Measurements from ENCODE around the gene SPATA3.
"Not testable (repeated sequence)": the region's sequence is repeated elsewhere in the genome, so short reads cannot be mapped to it uniquely, and the experiment has no call there.

Gene SPATA3

GRCh38 chr2:230998882-230999281, 3.0 kb downstream of the SPATA3 start:
- DNase-seq: no peak

DNA sequence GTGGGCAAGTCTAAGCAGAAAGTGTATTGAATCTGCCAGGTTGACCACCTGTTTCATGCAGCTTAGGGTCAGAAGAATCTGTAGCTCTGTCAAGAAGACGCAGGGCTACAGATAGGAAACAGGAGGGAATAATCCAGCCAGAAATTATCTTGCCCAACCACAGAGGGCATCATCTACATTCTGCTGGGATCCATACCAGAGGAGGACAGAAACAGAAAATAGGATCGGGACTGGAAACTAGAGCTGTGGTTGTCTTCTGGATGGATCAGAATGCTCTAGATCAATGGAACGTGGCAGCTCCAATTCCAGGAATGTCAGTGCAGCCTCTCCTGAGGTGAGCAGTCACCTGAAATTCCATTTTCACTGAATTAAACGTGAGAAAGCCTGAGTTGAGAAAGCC, 3.6 kb downstream of the SPATA3 start:
- DNase-seq: no peak

GRCh38 chr2:231000211-231000904, 4.4 kb downstream of the SPATA3 start:
- no peak for DNase-seq

DNA sequence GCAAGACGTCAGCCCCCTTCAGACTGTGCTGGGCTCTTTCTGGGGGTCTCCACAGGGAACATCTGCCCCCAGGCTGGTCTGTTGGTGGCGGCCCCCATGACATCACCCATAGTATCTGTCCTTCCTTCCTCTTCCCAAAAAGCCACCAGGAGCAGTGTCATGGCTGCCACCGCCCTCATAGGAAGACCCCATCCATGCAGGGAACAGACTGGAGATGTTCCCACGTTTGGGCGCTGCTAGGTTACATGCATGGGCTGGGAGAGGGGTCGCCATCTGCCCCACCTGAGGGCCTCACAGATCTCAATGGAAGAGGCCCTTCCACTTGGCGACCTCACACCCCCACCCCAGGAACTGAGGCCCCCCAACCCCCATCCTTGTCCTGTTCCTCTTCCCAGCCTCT, 5.1 kb downstream of the SPATA3 start:
- DNase-seq: no peak

DNA sequence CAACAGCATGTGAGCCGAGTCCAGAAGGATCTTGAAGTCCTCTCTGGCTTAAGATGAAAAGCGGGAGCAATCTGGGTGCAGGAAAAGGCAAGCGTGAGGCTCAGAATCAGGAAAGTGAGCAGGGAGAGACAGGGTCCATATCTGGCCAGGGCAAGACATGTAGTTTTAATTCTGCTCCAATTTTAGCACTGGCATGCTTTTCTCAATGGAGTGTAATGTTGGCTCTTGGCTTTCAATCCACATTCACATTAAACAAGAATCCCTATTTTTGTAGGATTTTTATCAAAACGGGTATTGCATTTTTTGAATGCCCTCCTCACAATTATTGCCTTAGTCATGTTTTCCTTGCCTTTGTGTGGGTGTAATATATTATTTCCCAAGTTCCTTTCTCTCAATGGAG, 6.0 kb downstream of the SPATA3 start:
- no peak for DNase-seq

- no peak for DNase-seq
These were observed 6.7 kb downstream of the SPATA3 start for GRCh38 chr2:231002641-231003040.

DNA sequence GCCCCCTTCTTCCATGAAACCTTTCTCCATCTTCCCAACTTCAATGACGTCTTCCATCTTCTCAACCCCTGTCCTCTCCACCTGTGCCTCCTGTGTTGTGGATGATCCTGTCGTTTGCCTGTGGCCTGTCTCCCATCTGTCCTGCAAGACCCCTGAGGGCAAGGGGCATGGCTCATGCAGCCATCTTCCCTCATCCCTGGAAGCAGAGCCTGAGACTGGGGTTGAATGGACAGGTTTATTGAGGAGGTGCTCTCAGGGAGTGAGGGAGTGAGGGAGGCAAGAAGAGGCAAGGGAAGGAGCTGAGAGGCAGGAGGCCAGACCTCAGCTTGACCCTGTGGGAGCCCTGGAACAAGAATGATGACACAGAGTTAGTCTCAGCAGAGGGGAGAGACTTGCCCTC, 7.3 kb downstream of the SPATA3 start:
- DNase-seq: no peak

- not testable (repeated sequence) for DNase-seq
These were observed 9.0 kb downstream of the SPATA3 start for GRCh38 chr2:231004930-231005329.

GRCh38 chr2:231007286-231008098, 11.6 kb downstream of the SPATA3 start:
- DNase-seq: no peak

- no peak for DNase-seq
These were observed 12.2 kb downstream of the SPATA3 start for GRCh38 chr2:231008131-231008530.

- no peak for DNase-seq
These were observed 13.5 kb downstream of the SPATA3 start for GRCh38 chr2:231009236-231009919.

DNA sequence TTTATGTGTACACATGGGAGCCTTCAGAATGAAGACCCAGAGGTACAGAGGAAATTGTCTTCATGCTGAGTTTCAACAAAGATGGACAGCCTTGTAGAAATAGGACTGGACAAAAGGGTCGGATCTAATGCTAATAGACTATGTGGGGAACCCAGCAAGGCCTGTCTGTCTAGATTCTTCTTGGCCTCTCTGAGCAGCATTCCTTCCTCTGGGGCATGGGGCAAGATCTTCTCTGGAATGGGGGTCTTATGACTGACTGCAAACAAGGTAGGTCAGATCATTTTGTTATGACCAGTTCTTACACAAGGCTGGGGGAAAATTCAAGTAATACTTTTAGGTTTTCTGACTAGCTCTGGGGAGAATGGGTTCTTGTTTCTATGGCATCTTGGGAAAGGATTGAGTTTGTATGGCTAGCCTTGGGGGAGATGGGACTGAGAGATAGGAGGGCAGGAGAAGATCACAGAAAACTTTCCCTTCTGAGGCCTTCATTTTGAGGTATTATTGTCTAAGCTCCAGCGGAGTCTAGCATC, 14.3 kb downstream of the SPATA3 start:
- DNase-seq: no peak

- DNase-seq: no peak
These were observed 15.6 kb downstream of the SPATA3 start for GRCh38 chr2:231011526-231011925.

DNA sequence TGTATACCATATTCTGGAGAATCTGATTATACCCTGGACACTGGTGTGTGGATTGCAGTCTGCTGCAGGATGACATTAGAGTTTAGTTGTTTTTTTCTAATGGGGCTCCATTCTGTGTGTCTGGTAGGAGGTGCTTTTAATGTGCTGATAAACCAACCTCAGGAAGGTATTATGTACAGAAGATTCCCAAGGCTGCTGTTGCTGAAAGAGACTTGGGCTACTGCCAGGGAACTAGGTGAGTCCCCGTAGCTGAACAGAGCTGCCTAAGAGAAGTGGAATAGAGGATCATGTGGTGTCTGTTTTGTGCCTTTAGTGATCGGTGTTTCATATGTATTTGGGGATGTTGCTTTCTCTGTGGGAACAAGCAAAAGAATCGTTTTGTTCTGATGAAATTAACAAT, 16.5 kb downstream of the SPATA3 start:
- DNase-seq: no peak

- no peak for DNase-seq
These were observed 17.9 kb downstream of the SPATA3 start for GRCh38 chr2:231013820-231014219.

GRCh38 chr2:231015478-231015877, 19.6 kb downstream of the SPATA3 start:
- DNase-seq: no peak

GRCh38 chr2:231015926-231016325, 20.0 kb downstream of the SPATA3 start:
- DNase-seq: no peak

DNA sequence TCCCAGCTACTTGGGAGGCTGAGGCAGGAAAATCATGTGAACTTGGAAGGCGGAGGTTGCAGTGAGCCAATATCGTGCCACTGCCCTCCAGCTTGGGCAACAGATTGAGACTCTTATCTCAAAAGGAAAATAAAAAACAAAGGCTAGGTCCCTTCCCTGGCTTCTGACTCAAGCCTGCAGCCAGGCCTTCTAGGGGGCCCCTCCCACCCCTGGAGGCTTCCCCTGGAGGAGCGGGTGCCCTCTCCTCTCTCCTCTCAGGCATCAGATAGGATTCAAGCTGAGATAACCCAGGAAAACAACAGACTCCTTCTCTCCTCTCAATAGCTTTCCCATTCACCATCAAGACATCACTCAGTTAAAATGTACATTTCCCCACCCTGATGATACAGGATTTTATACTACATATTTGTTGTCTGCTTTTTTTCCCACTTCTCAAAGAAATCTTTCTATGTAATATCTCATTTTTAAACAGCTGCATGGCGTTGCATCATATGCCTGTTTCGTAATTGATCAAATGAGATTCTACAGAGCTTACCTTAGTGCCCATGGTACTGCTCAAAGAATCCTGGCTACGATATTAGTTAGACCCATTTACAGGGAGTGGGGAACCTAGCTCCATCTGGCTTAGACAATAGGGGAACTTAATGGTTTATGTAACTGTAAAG, 20.8 kb downstream of the SPATA3 start:
- no peak for DNase-seq

GRCh38 chr2:231017231-231017598, 21.3 kb downstream of the SPATA3 start:
- DNase-seq: no peak

DNA sequence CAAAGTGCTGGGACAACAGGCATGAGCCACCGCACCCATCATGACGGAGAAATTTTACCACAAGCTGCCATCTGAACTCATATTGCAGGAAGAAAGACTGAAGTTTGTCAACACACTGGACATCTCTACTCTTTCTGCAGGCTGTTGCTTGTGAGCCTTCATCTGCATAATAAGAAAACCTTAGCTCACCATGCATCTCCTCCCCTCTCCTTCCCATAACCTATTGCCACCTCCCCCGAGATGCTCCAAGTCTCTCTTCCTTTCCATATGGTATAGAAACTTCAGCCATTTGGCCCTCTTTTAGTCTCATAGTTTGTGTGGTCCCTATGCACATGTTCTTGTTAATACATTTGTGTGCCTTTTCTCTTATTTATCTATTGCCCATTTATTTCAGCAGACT, 22.3 kb downstream of the SPATA3 start:
- DNase-seq: no peak

GRCh38 chr2:231025059-231025458, 29.1 kb downstream of the SPATA3 start:
- DNase-seq: not testable (repeated sequence)

DNA sequence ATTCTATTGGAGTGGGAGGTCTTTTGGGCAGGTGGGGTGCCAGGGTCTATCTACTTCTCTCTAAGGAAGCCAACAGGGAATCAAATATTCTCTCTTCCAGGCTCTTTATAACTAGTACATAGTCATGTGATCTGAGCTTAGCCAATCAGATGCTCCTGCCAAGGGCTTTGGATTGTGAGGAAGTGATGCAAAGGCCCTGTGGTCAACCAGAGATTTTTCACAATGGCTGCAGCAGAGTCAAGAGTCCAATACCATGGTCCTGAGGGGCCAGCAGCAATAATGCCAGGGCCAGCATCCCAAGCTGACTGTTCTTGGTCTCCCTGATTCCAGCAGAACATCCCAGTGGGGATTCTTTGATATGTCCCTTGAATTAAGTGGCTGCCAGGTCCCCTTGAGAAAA, 33.0 kb downstream of the SPATA3 start:
- DNase-seq: no peak

- DNase-seq: no peak
These were observed 33.6 kb downstream of the SPATA3 start for GRCh38 chr2:231029563-231029962.

Data from CD4-positive, alpha-beta T cell treated with Interleukin-4 for 1 hour (primary cell).